Measurements from ENCODE around the gene SLC22A23.

Gene SLC22A23

DNA sequence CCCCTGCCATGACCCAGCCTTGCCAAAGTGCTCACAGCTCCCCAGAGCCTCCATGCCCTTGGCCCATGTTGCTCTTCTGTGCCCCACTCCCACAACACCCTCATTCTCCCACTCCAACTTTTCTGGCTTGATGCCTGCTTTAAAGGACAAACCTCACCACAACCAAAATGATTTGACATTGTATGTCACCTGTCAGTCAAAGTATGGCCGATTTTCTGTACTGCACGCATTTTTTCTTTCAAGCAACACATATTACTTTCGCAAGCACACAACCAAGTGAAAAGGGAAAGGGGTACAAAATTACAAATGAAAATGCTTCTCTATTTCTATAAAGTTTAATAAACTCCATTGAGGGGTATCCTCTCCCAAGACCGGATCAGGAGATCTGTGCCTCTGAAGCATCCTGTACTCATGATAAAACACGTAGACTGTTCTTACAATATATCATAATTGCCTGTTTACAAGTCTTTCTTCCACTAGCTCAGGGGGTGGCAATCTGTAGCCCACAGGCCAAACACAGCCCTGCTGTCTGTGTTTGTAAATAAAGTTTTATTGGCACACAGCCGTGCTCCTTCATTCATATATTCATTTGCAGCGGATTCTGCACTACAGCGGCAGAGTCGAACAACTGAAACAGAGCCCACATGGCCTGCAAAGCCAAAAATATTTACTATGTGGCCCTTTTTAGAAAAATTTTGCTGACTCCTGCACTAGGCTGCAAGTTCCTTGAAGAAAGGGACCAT lies 32.5 kb downstream of the SLC22A23 start:
- TF ChIP-seq EZH2 (IDR thresholded peaks at IDR 0.05) (no peak), POLR2AphosphoS5 (IDR thresholded peaks at IDR 0.05; ENCODE audit: borderline replicate concordance, low read depth, low read length) (no peak), FOXP2 (optimal IDR thresholded peaks at IDR 0.05; ENCODE audit: control extremely low read depth, extremely low read length, insufficient read depth) (no peak)
- no peaks in the 10 kb centered on the region for H3K36me3 ChIP-seq (ENCODE audit: insufficient read depth, low read length)
- no peak overlapping the region for H3K9ac ChIP-seq (ENCODE audit: insufficient read length)
- no peaks in the 10 kb centered on the region for H3K9me3 ChIP-seq (ENCODE audit: low read depth, low read length)
- H3K4me3 ChIP-seq, result no peak overlapping the region
- DNase-seq (ENCODE audit: low read depth, low spot score), result no peak
- no peak overlapping the region for H3K27ac ChIP-seq

DNA sequence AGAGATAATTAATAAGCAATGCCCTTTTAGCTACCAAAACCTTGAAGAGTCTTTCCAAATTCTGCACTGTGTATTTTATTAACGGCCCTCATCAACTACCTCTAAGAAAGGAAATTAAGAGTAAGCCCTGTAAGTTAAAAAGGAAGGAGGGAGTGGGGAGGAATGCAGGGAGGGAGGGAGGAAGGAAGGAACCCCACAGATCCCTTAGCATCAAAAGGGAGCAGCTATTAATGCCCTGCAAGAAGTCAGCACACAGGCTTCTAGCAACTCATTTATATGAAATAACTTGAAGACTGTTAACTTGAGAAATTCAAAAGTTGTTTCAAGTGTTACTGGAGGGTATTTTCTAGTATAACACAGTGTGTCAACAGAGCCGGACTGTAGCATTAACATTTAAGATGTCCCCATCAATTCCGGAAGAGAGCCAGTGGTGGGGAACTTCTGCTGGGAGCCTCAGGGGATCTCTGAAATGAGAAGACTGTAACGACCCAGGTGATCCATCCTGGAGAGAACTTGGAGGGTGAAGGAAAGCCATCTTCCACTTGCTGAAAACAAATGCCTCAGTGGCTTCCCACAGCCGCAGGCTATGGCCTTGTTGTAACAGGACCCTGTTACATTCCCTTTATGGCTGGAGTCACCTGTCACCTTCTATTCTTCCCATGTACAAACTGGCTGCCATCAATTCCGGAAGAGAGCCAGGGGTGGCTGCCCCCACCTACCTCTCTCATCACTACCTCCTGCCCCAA lies 33.2 kb downstream of the SLC22A23 start:
- TF ChIP-seq POLR2AphosphoS5 (IDR thresholded peaks at IDR 0.05; ENCODE audit: borderline replicate concordance, low read depth, low read length), result no peak
- TF ChIP-seq FOXP2 (optimal IDR thresholded peaks at IDR 0.05; ENCODE audit: control extremely low read depth, extremely low read length, insufficient read depth), result no peak
- no peak for TF ChIP-seq EZH2 (IDR thresholded peaks at IDR 0.05)
- Histone ChIP-seq H3K36me3 (ENCODE audit: insufficient read depth, low read length) (no peaks in the 10 kb centered on the region), H3K9me3 (ENCODE audit: low read depth, low read length) (no peaks in the 10 kb centered on the region), H3K27ac (no peak overlapping the region), H3K4me3 (peak overlapping the region; percentile 50), H3K9ac (ENCODE audit: insufficient read length) (no peak overlapping the region)
- DNase-seq (ENCODE audit: low read depth, low spot score), result no peak

DNA sequence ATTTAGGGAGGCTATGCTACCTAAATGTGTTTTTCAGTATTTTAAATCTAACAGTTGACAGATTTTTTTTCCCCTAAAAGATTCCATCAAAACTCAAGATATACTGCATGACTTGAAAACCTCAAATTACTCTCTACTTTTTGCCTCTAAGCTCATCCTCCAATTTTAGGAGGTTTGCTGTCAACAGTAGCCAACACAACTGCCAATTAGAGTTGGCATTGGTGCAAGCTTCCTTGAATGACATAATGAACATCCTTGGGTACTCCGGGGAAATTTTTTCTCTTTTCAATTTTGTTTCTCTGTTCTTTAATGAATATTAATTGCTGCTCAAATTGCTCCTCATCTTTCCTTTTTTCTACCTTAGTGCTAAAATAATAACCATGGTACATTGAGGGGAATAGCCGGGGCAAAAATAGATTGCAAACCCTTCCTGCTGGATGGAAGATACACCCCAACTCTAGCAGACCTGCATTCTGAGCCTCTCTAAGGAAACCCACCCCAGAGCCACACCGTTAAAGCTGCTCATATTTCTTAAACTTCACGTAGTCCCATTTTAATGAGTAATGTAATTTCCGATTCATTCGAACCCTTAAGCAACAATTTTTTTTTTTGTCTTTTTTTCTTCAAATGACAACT lies 34.3 kb downstream of the SLC22A23 start:
- H3K9ac ChIP-seq (ENCODE audit: insufficient read length), result no peak overlapping the region
- TF ChIP-seq POLR2AphosphoS5 (IDR thresholded peaks at IDR 0.05; ENCODE audit: borderline replicate concordance, low read depth, low read length) (no peak), FOXP2 (optimal IDR thresholded peaks at IDR 0.05; ENCODE audit: control extremely low read depth, extremely low read length, insufficient read depth) (no peak), EZH2 (IDR thresholded peaks at IDR 0.05) (no peak)
- no peak overlapping the region for H3K27ac ChIP-seq
- no peaks in the 10 kb centered on the region for H3K9me3 ChIP-seq (ENCODE audit: low read depth, low read length)
- DNase-seq (ENCODE audit: low read depth, low spot score), result no peak
- H3K4me3 ChIP-seq, result peak overlapping the region; percentile 50
- no peaks in the 10 kb centered on the region for H3K36me3 ChIP-seq (ENCODE audit: insufficient read depth, low read length)

DNA sequence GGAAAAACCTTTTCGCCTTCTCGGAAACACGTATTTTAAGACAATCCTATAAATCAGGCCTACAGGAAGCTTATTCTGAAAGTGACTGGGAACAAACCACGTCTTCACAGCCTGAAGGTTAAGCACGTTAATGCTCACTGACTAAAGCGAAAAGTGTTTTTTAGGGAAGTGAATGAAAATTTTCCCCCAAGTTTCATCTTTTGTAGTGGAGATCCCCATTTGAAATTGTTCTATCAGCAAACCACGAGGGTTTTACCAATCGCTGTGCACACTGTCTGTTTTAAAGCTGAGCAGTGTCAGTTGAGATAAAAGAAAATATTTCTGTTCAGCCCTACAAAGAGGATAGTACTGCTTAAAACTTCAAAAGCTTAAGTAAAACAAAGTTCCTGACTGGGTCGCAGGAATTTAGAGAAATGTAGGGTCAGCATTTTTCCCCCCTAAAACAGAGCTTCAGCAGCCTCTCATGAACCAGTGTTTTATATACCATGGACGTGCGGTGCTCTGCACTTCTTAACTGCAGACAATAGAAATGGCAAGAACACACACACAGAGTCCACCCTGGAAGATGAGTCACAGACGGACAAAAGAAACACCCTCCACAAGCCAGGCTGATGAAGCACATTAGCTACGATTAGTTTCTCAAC lies 34.9 kb downstream of the SLC22A23 start:
- no peak overlapping the region for H3K9ac ChIP-seq (ENCODE audit: insufficient read length)
- DNase-seq (ENCODE audit: low read depth, low spot score), result no peak
- no peaks in the 10 kb centered on the region for H3K36me3 ChIP-seq (ENCODE audit: insufficient read depth, low read length)
- no peaks in the 10 kb centered on the region for H3K9me3 ChIP-seq (ENCODE audit: low read depth, low read length)
- peak overlapping the region; percentile 30 for H3K4me3 ChIP-seq
- 0 out of 2 replicates have a peak overlapping the region, but pooled peaks have one; percentile 4 for H3K27ac ChIP-seq
- TF ChIP-seq EZH2 (IDR thresholded peaks at IDR 0.05), result no peak
- TF ChIP-seq POLR2AphosphoS5 (IDR thresholded peaks at IDR 0.05; ENCODE audit: borderline replicate concordance, low read depth, low read length), result no peak
- TF ChIP-seq FOXP2 (optimal IDR thresholded peaks at IDR 0.05; ENCODE audit: control extremely low read depth, extremely low read length, insufficient read depth), result no peak

DNA sequence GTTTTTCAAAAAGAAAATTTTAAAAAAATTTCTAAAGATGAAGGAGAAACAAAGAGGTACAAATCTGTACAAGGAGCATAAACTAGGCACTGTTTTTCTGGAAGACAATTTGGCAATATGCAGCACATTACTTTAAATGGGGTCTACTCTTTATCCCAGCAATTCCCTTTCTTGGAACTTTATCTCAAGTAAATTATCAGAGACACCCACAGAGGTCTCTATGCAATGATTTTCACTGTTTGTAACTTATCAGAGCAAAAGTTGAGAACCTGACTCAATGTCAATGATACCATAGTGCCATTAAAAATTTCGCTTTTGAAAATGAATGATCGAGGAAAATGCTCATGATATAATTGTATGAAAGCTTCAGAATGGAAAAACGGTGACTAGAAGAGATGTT lies 35.7 kb downstream of the SLC22A23 start:
- TF ChIP-seq FOXP2 (optimal IDR thresholded peaks at IDR 0.05; ENCODE audit: control extremely low read depth, extremely low read length, insufficient read depth), result no peak
- TF ChIP-seq POLR2AphosphoS5 (IDR thresholded peaks at IDR 0.05; ENCODE audit: borderline replicate concordance, low read depth, low read length), result no peak
- TF ChIP-seq EZH2 (IDR thresholded peaks at IDR 0.05), result no peak
- Histone ChIP-seq H3K9me3 (ENCODE audit: low read depth, low read length) (no peaks in the 10 kb centered on the region), H3K9ac (ENCODE audit: insufficient read length) (no peak overlapping the region), H3K4me3 (no peak overlapping the region), H3K27ac (no peak overlapping the region), H3K36me3 (ENCODE audit: insufficient read depth, low read length) (no peaks in the 10 kb centered on the region)
- no peak for DNase-seq (ENCODE audit: low read depth, low spot score)

DNA sequence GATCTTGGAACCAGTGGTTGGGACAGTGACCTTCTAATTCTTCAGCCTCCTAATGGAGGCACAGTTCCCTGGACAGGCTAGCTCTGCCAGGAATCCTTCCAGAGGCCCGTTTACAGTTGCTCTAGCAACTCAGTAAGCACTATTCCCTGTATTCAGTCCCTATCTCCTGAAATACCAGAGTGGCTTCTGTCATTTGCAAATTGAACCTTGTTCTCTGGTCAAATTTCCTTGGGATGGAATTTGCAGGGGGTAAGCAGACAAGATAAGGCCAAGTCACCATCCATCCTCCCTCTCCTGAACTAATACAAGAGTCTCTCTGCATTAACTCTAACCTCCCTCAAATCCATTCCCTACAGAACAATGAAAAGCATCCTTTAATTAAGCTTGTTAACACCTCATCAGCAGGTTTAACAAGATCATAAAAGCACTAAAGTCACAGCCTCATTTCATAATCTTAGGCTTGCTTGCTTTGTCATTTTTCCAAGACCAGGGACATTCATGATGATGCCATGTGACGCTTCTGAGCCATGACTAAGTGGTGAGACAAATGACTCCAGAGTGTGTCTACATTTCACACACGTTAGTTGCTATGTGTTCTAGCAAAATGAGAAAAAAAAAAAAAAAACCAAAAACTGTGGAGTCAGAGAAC lies 37.1 kb downstream of the SLC22A23 start:
- Histone ChIP-seq H3K27ac (no peak overlapping the region), H3K4me3 (no peak overlapping the region), H3K9me3 (ENCODE audit: low read depth, low read length) (no peaks in the 10 kb centered on the region), H3K9ac (ENCODE audit: insufficient read length) (no peak overlapping the region), H3K36me3 (ENCODE audit: insufficient read depth, low read length) (no peaks in the 10 kb centered on the region)
- no peak for DNase-seq (ENCODE audit: low read depth, low spot score)
- TF ChIP-seq EZH2 (IDR thresholded peaks at IDR 0.05) (no peak), POLR2AphosphoS5 (IDR thresholded peaks at IDR 0.05; ENCODE audit: borderline replicate concordance, low read depth, low read length) (no peak), FOXP2 (optimal IDR thresholded peaks at IDR 0.05; ENCODE audit: control extremely low read depth, extremely low read length, insufficient read depth) (no peak)

DNA sequence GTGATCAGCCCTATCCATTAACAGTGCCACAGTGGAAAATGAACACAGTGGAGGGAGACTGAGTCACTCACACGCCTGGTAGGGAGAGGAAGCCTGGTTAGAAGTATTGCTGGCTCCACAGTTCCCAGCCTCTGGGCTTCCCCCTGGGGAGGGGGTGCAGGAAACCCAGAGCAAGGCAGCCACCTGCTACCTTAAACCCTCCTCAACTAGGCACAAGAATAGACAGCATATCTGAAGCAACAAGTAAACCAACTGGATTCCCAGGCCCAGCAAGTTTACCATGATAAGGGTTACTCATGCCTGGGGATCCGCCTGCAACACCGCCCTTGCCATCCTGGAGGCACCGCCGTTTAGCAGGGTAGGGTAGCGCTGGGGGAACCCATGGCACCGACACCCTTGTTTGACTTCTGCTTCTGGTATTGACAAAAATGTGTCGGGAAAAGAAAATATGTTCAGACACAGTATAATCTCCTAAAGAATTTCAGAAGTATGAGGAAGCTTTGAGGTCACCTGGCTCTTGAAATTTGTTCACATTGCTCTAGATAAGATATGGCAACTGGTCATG lies 38.3 kb downstream of the SLC22A23 start:
- no peak overlapping the region for H3K9ac ChIP-seq (ENCODE audit: insufficient read length)
- TF ChIP-seq POLR2AphosphoS5 (IDR thresholded peaks at IDR 0.05; ENCODE audit: borderline replicate concordance, low read depth, low read length) (no peak), FOXP2 (optimal IDR thresholded peaks at IDR 0.05; ENCODE audit: control extremely low read depth, extremely low read length, insufficient read depth) (no peak), EZH2 (IDR thresholded peaks at IDR 0.05) (no peak)
- H3K4me3 ChIP-seq, result no peak overlapping the region
- H3K27ac ChIP-seq, result no peak overlapping the region
- DNase-seq (ENCODE audit: low read depth, low spot score), result no peak
- no peaks in the 10 kb centered on the region for H3K36me3 ChIP-seq (ENCODE audit: insufficient read depth, low read length)
- H3K9me3 ChIP-seq (ENCODE audit: low read depth, low read length), result no peaks in the 10 kb centered on the region

All from SK-N-MC (cell line).